Retinal pigment epithelial cell (primary cell): Measurements from ENCODE around the gene CLEC2L.

Source experiments
- DNase-seq: peaks from one replicate; pipeline ENCODE4 v3.0.0-alpha.2; 2010; ENCODE audit warnings: low read depth
- H3K4me3 ChIP-seq: 2 replicates; pipeline ENCODE4 v1.5.1; 2011; ENCODE audit warnings: mild to moderate bottlenecking, low read length, control low read depth, moderate library complexity
- CTCF ChIP-seq: conservative IDR thresholded peaks from 2 replicates; pipeline ENCODE4 v1.5.1; 2011; ENCODE audit warnings: low read depth, low read length, control low read depth, inconsistent platforms

CLEC2L gene

GRCh38 chr7:139573871-139574270 lies 50.4 kb downstream of the CLEC2L start:
- no peak overlapping the region for H3K4me3 ChIP-seq
- DNase-seq = no peak
- no peak for TF ChIP-seq CTCF

- TF ChIP-seq CTCF = no peak
- no peak overlapping the region for H3K4me3 ChIP-seq
- DNase-seq = no peak
Measured at GRCh38 chr7:139574618-139575337, 51.3 kb downstream of the CLEC2L start.

DNA sequence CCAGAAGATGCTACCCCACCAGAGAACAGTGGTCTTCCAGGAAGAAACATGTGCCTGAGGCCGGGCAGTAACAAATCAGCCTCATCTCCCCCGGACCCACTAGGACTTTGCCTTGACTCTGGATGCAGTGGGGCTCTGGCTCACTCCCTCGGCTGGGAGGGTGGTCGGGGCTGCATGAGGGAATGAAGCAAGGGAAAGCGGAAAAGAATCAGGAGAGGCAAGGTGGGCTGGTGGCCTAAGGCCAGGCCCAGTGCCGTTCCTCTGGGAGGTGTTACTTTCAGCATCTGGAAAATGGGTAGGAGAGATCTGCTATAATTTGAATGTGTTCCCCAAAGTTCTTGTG lies 51.8 kb downstream of the CLEC2L start:
- DNase-seq = no peak
- no peak overlapping the region for H3K4me3 ChIP-seq
- TF ChIP-seq CTCF = no peak

GRCh38 chr7:139576179-139576973 lies 52.9 kb downstream of the CLEC2L start:
- no peak overlapping the region for H3K4me3 ChIP-seq
- no peak for TF ChIP-seq CTCF
- no peak for DNase-seq

DNA sequence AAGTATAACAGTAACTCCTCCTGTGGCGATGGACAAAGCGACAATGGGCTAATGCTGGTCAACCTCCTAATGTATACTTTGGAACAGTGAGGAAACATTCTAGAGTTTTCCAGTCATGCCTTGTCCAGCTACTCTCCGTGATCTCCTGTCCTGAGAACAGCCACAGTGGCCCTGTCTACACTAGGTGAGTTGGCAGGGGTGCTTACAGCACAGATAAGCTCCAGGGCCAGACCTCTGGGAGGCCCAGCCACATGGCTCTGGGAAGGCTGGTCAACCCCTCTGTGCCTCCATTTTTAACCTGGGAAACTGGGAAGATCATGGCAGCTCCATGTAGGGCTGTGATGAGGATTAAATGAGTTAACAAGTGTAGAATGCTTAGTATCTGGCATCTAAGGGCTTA lies 57.0 kb downstream of the CLEC2L start:
- DNase-seq = no peak
- no peak for TF ChIP-seq CTCF

GRCh38 chr7:139582130-139582650 lies 58.7 kb downstream of the CLEC2L start:
- no peak for DNase-seq
- no peak for TF ChIP-seq CTCF
- no peak overlapping the region for H3K4me3 ChIP-seq

More for the DNA sequence above, 57.0 kb downstream of the CLEC2L start:
- no peak overlapping the region for H3K4me3 ChIP-seq
